CD4-positive, alpha-beta T cell treated with Interleukin-15 for 1 hour (primary cell): ENCODE measurements around the gene ANTXR1.

Experiments used
- DNase-seq: peaks from one replicate; pipeline ENCODE4 v3.0.0-alpha.2; 2020

ANTXR1 gene

DNA sequence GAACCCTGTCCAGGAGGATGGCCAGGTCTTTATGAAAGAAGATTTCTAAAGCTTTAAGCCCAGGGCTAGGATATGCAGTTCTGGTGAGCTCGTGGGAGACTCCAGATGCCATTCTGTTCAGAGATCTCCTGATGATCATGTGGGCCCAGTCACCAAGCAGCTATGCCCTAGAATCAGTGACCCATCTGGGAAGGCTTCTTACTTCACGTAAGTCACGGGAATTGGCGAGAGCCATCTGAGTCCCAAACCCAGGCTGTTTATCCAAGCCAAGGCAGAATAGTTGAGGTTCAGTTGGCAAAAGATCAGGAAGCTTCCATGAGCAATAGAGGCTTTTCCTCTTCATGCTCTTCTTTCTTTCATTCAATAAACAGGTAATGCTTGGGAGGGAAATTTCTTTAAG, 23.9 kb downstream of the ANTXR1 start:
- no peak for DNase-seq

DNA sequence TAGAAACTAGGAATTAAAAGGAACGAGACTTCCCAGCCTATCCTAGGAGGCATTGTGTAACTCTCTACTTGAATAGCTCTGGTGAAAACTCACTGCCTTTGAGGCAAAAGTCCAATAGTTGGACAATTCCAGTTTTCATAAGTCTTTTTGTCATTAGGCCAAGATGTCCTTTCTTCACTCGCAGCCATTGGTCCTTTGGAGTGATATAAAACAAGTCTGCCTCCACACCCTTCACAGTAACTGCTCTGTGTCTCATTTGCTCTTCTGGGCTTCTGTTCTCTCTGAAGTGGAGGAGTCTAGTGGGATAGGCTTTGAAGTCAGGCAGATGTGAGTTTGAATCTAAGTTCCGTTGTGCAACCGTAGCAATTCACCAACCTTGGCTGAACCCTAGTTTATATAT, 28.2 kb downstream of the ANTXR1 start:
- no peak for DNase-seq

DNA sequence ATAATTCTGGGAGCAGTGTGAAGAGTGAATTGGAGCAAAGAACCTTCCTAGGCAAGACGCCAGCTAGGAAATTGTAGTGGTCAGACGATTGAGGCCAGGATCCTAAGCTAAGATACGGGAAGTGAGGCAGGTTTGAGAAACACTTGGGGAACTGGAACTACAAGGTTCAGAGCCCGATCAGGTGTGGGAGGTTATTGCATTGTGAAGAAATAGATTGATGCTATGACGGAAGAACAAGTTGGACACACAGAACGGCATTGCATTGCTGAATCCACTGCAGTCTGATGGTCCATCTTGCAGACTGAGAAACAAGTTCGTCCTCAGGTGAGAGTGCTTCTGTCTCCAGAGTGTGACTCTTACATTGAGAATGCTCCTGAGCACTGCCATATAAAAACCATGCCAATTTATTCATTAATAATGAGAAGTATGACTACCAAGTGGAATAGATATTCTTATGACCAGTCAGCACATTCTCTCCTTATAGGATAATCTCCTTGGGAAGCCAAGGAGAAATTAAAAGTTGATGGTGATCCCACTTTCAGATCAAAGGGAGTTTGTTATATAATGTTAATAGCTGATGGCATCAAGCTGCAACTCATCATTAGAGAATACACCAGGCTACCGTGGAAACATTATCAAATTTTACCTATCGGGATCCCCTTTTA, 30.9 kb downstream of the ANTXR1 start:
- no peak for DNase-seq

DNA sequence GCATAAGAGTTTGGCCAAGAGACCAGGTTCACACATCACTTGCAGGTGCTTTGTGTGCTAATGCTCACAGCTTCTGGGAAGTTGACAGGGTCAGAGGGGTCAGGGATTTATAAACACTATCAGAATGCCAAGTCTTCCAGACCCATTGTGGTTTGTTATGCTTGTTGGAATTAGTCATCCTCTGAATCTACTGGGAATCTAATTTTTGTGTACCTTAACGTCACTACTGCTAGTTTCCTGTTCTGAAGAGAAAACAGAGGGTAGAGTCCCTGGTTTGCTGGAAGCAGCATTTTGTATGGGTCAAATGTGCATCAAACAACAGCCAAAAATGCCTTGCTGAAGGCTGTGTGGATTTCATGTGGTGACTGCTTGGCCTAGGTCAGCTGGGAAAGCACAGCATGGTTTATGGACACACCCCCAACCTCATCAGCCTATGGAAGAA, 33.3 kb downstream of the ANTXR1 start:
- DNase-seq = no peak

DNA sequence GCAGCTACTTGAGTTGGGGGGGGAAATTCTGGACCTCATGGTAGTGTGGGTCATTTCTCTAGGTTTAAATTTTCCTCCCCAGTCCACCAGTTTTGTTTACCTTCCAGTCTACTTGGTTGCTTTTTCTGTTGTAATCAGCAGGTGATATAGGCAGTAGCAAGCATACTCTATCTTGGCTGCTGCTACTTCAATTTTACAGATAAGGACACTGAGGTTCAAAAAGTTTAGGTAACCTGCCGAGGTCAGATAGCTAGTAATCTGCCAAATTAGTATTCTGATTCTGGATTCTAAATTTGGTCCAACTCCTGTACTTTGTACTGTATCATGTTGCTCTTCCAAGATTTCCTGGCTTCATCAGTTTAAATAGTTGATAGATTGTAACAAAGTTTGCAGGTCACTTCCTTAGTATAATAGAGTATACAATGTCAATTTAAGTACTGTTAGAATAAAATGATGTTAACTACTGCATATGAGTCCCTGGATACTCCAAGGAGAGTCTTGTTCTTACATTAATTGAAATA, 34.7 kb downstream of the ANTXR1 start:
- DNase-seq = no peak

DNA sequence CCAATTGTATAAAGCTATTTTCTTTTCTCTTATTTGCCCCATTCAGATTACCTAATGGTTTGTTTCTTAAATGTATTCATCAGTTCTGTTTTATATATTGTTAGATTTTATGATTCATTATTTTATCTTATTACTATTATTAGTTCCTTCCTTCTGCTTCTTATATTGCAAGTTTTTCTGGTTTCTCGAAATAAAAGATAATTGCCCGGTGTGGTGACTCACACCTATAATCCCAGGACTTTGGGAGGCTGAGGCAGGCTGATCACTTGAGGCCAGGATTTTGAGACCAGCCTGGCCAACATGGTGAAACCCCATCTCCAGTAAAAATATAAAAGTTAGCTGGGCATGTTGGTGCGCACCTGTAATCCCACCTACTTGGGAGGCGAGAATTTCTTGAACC, 37.8 kb downstream of the ANTXR1 start:
- DNase-seq = no peak

GRCh38 chr2:69053416-69053965, 40.5 kb downstream of the ANTXR1 start:
- DNase-seq = no peak

- no peak for DNase-seq
Measured at GRCh38 chr2:69054431-69054830, 41.5 kb downstream of the ANTXR1 start.

DNA sequence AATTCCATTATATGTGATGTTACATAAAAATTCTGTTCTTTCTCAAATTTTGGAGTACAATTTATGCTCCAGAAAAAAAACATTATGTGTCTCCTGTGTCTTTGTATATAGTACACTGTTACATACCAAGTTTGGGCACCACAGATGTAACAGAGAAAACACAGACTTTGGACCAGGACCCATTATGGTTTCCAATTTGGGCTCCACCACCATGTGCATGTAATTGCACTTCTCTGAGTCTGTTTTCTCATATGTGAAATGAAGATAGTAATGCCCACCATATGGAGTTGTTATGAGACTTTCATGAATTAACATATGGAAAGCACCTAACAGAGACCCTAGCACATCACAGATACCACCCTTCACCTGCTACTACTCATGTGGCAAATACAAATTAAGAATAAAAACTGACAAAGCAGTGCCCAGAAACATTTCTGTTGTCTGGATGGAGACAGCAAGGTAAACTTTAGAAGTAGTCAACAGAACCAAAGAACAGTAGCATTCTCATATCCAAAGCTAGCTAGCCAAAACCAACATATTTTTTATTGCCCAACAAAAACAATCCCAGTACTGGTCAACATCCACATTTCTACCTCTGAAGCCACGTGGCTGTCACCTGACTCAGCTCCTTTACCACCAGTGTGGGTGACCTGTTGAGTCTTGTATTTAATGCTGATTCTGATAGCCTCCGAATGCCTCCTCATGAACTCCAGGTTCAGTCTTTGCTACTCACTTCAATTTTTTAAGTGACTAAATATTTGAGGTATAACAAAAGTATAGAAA, 42.9 kb downstream of the ANTXR1 start:
- no peak for DNase-seq

- no peak for DNase-seq
Measured at GRCh38 chr2:69057660-69058059, 44.7 kb downstream of the ANTXR1 start.

DNA sequence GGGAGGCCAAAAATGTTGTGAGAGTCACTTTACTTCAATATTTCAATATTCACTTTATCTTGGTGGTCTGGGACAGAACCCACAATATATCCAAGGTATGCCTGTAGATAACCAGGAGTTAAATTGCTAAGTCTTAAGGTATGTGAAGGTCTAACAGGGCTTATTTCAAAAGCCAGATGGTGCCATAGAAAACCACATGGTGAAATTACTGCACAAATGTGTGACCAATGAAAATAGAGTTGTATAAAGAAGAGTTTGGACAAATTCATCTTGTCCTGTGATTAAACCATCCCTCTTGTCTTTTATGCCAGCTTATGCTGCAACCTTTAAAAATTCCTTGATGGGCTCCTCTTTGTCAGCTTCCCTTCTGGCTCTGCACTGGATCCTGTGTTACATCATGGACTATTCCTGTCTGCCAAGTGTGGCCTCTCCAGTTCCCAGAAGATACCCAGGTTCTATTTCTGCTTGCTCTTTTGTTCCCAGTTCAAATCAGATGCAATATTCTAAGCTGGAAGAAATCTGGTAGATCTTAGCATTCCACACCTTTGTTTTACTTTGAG, 46.8 kb downstream of the ANTXR1 start:
- no peak for DNase-seq

DNA sequence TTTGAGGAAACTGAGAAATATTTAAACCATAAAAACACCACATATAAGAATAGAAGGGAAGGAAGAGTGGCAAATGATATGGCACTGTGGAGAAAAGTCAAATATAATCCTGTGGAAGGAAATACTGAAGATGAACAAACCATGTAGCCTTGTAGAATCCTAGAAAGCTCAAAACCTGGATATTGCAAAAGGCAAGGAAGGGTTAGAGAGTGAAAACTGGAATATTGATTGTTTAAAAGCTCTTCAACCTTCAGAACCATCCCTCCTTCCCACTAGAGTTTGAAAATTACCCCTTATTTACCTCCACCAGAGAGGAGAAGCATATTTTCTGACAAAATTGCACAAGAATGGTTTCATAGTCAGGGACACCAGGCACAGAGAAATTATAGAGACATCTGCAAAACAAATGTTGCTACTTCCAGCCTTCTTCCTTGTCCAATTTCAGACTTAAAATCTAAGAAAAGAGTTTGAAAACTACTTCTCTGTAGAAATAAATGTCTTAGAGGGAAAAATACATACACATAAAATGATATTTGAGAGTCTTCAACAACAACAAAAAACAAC, 48.0 kb downstream of the ANTXR1 start:
- no peak for DNase-seq

DNA sequence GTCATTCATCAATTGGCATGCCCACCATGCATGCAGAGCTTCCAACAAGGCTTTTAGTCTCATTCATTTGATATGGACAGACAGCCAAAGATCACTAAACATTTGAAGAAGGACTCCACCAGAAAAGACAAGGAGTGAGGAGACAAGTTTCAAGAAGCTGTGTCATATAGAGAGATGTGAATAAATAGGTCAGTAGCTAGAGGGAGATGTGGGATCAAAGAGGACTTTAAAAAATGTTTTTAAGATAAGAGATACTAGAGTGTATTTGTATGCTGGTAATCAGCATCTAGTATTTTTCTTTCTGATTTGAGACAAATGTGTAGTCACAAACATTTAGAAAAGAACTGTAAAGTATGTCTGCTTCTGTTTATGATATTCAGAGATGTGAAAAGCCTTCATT, 48.5 kb downstream of the ANTXR1 start:
- DNase-seq = no peak

DNA sequence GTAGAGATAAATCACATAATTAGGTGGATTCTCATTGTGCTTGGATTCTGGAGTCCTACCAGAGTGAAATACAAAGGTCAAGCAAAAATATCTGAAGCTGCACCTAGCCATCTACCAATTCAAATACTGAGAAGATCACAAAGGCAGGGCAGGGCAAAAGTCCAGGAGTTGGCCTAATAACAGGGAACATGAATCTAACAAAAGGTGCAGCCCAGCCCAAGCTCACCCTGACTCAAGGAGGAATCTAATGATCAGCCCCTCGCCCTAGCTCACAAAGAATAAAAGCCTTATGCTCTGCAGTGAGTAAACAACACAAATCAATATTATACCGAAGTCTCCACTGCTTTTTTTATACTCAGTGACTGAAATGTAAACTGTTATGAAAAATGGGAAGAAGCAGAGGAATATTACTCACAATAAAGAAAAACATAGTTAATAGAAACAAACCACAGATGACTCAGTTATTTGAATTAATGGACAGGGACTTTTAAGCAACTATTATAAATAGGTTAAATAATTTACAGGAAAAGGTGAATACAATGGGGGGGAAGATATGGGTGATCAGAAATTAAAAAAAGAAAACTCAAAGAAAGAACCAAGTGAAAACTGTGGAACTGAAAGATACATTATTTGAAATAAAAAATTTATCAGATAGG, 49.5 kb downstream of the ANTXR1 start:
- DNase-seq = no peak

DNA sequence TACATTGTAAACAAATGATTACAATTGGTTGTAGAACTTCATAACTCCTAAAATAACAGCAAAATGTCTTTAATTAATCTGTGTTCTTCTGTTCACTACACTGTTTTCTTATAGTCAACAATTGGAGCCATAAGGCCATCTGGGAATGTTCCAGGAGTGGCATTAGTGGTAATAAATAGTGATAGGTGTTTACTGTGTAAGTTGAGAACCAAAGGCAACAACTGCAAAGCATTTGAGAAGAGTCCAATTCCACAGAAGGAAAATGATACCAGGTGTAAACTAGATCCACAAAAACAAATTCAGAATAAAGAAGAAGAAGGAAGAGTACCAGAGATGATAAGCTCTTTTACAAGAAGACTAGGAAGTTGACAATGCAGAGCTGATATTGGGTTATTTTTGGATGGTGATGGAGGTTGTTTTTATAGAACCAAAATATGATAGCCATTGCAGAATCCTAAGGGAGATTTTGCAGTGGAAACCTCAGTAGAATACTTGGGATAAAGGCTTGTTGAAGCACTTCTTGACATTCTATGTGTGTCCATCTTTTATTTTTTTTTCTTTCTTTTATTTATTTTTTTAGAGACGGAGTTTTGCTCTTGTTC, 52.9 kb downstream of the ANTXR1 start:
- no peak for DNase-seq

DNA sequence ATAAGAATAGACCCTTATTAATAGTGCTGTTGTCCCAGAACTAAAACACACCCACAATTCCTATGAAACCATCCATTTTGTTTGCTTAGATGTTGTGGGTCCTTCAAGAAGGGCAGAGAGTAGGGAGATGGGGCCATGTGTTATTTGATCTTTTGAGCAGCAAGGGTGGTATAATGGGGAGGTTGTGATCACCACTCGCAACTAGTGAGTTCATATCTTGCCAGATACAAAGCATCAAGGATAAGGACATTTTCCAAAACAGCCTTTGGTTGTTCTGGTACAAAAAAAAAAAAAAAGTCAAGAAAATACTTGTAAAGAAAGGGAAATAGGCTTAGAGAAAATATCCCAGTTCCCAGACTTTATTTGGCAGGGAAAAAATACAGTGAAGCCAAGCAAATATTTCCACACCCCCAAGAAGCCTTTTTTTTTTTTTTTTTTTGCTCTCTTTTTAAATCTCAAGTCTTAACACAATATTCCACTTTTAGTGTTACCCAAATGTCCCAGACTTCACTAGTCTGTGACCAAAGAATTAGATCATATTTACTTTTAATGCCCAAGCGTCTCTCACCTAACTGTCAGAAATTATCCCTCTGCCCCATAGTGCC, 54.1 kb downstream of the ANTXR1 start:
- no peak for DNase-seq

- DNase-seq = no peak
Measured at GRCh38 chr2:69067866-69068265, 54.9 kb downstream of the ANTXR1 start.

DNA sequence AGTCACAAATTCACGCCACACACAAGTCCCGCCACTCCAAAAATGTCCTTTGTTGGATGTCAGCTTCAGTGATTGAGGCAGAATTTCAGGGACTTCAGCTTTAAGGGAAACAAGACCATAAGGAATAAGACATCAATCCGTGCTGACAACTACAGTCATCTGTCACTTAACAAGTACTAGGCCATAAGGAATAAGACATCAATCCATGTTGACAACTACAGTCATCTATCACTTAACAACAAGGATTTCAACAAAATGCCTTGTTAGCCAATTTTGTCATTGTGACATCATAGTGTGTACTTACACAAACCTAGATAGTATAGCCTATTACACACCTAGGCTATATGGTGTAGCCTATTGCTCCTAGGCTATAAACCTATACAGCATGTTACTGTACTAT, 58.0 kb downstream of the ANTXR1 start:
- DNase-seq = no peak

GRCh38 chr2:69073928-69074570, 61.1 kb downstream of the ANTXR1 start:
- no peak for DNase-seq

DNA sequence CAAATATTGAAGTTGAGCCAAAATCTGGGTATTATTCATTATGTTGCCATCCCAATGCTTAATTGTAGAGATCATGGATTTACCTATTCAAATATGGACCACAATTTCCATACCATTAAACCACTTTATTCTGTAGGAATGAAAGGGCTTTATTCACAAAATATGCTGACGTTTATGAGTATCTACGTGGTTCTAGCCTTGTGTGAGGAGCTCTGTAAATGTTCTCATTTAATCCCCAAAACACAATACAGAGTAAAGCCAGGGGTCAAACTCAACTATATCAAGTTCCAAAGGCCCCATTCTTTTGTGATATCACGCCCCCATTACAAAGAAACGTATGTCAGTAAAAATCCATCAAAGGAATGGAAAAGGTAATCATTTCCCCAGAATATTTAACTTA, 61.9 kb downstream of the ANTXR1 start:
- DNase-seq = no peak

DNA sequence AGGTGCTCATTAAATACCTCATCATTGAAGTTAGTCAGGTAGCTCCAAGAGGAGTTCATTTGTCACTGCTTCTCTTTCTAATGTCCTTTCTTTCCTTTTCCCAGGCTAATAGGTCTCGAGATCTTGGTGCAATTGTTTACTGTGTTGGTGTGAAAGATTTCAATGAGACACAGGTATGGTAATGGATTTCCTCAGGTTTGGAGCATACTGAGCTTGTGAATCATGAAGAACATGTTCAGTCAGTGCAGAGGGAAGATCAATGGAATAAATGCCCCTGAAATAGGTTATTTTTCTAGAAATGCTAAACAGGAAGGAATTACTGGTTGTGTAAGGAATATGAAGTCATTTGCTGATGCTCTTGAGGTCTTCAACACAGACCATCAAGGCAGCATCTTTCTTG, 62.5 kb downstream of the ANTXR1 start:
- DNase-seq = no peak

GRCh38 chr2:69076601-69077000, 63.6 kb downstream of the ANTXR1 start:
- no peak for DNase-seq
